GM12878 (cell line): ENCODE measurements around the gene SYNGAP1. TPM values are rescaled to one million over a fixed set of nuclear protein-coding genes. Genes with fewer than 3 reads are reported as not detected.
A peak's percentile ranks its signal among the peaks of the same experiment; 100 is the strongest.

Source experiments
- ATAC-seq: fragments of 200-7000 bp; cut with Tn5 transposase; 3 replicates; pipeline ENCODE4 v1.9.1; 2020; ENCODE audit warnings: mild to moderate bottlenecking, moderate library complexity
- BruUV-seq: library from RNA; stranded (reverse); fragments of 400-500 nt; replicated peaks from 2 replicates; lab custom pipeline; 2021; lab: Mats Ljungman, UMichigan
- CTCF ChIA-PET: fragments of 300-600 bp; sonication (Branson Sonifier 250); formaldehyde crosslinking; extraction: SDS; loops from one replicate; lab custom pipeline; 2021; ENCODE audit warnings: inconsistent platforms; lab: Yijun Ruan, JAX
- POLR2A ChIA-PET: fragments of 350-600 bp; formaldehyde crosslinking; extraction: SDS; loops from one replicate; lab custom pipeline; 2021; ENCODE audit warnings: inconsistent platforms; lab: Charles Lee
- RAD21 ChIA-PET: fragments of 300-600 bp; sonication (Branson Sonifier 250); formaldehyde crosslinking; loops from one replicate; lab custom pipeline; 2023; ENCODE audit warnings: antibody characterized with exemption; ENCODE audit not compliant: unreplicated experiment; lab: Charles Lee
- SMC1A ChIA-PET: fragments of 300-600 bp; sonication (Branson Sonifier 250); formaldehyde crosslinking; loops from one replicate; lab custom pipeline; 2023; ENCODE audit not compliant: unreplicated experiment, uncharacterized antibody; lab: Charles Lee
- DNase-seq: peaks from one replicate; pipeline ENCODE4 v3.0.0-alpha.2; 2011; ENCODE audit warnings: low read depth, low spot score
- FAIRE-seq: peaks from 3 replicates; lab custom pipeline; 2011; peaks lifted over from hg19 to GRCh38; lab: Jason Lieb, UNC
- H2AFZ ChIP-seq: 2 replicates; pipeline ENCODE4 v1.6.0; 2011; ENCODE audit warnings: low read depth, low read length, control low read depth; ENCODE audit not compliant: control insufficient read depth
- H3K27ac ChIP-seq: 2 replicates; pipeline ENCODE4 v1.5.1; 2011; ENCODE audit warnings: control low read depth; ENCODE audit not compliant: control insufficient read depth, insufficient read depth
- H3K27me3 ChIP-seq, 2 experiments: replicated peaks in 1 of 2; 2 replicates each; pipeline versions ENCODE4 v1.6.0 to v1.6.1; 2011; ENCODE audit warnings: low read length in 1 of 2; ENCODE audit not compliant: control insufficient read depth in 2 of 2, insufficient read depth in 2 of 2
- H3K36me3 ChIP-seq, 2 experiments: 2 replicates each; pipeline ENCODE4 v1.5.1; 2011; ENCODE audit warnings: low read length in 1 of 2; ENCODE audit not compliant: control insufficient read depth in 2 of 2, insufficient read depth in 2 of 2
- H3K4me1 ChIP-seq: 2 replicates; pipeline ENCODE4 v1.6.1; 2011; ENCODE audit warnings: mild to moderate bottlenecking, low read length, moderate library complexity, mixed read lengths; ENCODE audit not compliant: control insufficient read depth, insufficient read depth
- H3K4me2 ChIP-seq: 2 replicates; pipeline ENCODE4 v1.6.0; 2011; ENCODE audit warnings: control low read depth; ENCODE audit not compliant: control insufficient read depth, insufficient read depth
- H3K4me3 ChIP-seq: fragments of 200-600 bp; sonication (generic); 2 replicates; pipeline ENCODE4 v1.5.1; 2016
- H3K79me2 ChIP-seq: 2 replicates; pipeline ENCODE4 v1.6.0; 2011; ENCODE audit warnings: low read length; ENCODE audit not compliant: control insufficient read depth, insufficient read depth
- H3K9ac ChIP-seq: 2 replicates; pipeline ENCODE4 v1.8.0; 2011; ENCODE audit warnings: low read length, control low read depth, mixed read lengths; ENCODE audit not compliant: control insufficient read depth, insufficient read depth
- H3K9me3 ChIP-seq: replicated peaks from 3 replicates; pipeline ENCODE4 v1.5.1; 2011; ENCODE audit warnings: mild to moderate bottlenecking, low read length; ENCODE audit not compliant: control insufficient read depth, insufficient read depth
- H4K20me1 ChIP-seq: 2 replicates; pipeline ENCODE4 v1.6.0; 2011; ENCODE audit not compliant: control insufficient read depth, insufficient read depth
- BACH1 ChIP-seq: fragments of 450-650 bp; IDR thresholded peaks from 2 replicates; pipeline ENCODE4 v1.6.1; 2017; ENCODE audit warnings: mild to moderate bottlenecking, borderline replicate concordance
- FOXK2 ChIP-seq: fragments of 450-650 bp; IDR thresholded peaks from 2 replicates; pipeline ENCODE4 v1.6.1; 2017; ENCODE audit warnings: mild to moderate bottlenecking, moderate library complexity
- MTA3 ChIP-seq: IDR thresholded peaks from 2 replicates; pipeline ENCODE4 v1.6.1; 2012; ENCODE audit warnings: low read length, inconsistent platforms, borderline replicate concordance
- NBN ChIP-seq: fragments of 450-650 bp; IDR thresholded peaks from 2 replicates; pipeline ENCODE4 v1.6.1; 2016
- NFYA ChIP-seq: IDR thresholded peaks from 2 replicates; pipeline ENCODE4 v1.6.1; 2011; ENCODE audit warnings: low read depth, mild to moderate bottlenecking, low read length, improper control_type of control experiment, borderline replicate concordance
- NR2C1 ChIP-seq: fragments of 450-650 bp; IDR thresholded peaks from 2 replicates; pipeline ENCODE4 v1.6.1; 2017; ENCODE audit warnings: antibody characterized with exemption, mild to moderate bottlenecking, moderate library complexity
- RELA ChIP-seq: fragments of 450-650 bp; IDR thresholded peaks from 2 replicates; pipeline ENCODE4 v1.8.0; 2014; ENCODE audit warnings: borderline replicate concordance; ENCODE audit not compliant: partially characterized antibody
- SUPT20H ChIP-seq: IDR thresholded peaks from 2 replicates; pipeline ENCODE4 v1.6.1; 2011; ENCODE audit warnings: low read depth, mild to moderate bottlenecking, low read length, moderate library complexity, borderline replicate concordance; ENCODE audit not compliant: control insufficient read depth
- TAF1 ChIP-seq: IDR thresholded peaks from 2 replicates; pipeline ENCODE4 v1.6.1; 2011; ENCODE audit warnings: mild to moderate bottlenecking, low read depth, low read length, borderline replicate concordance
- WGBS: methylation state at CpG from one replicate; pipeline ENCODE4 v1.1.6; 2016; ENCODE audit warnings: low lambda C conversion rate; ENCODE audit not compliant: insufficient replicate concordance, insufficient coverage; ENCODE audit errors: missing lambda C conversion rate; 5-methylcytosine and 5-hydroxymethylcytosine counted together
- in situ Hi-C: fragments of 300-500 bp; cut with MboI; formaldehyde crosslinking; loops from 9 replicates; pipeline ENCODE4 v1.14.3; 2018; ENCODE audit warnings: mixed read lengths
- intact Hi-C: fragments of 100-400 bp; cut with micrococcal nuclease; formaldehyde crosslinking; loops from one replicate; pipeline ENCODE4 v1.14.2; 2022; ENCODE audit not compliant: unreplicated experiment
- polyA plus RNA-seq, 11 experiments: library from polyadenylated mRNA; depleted of rRNA in 4 of 11; unstranded in 6 of 11; stranded (reverse) in 5 of 11; fragments of >200 nt; fragmentation: Nextera tagmentation in 4 of 11; fragmentation: Illumina TruSeq in 1 of 11; extraction: Ambion mirVana in 4 of 11; extraction: Trizol in 1 of 11; gene quantifications; 1 replicate in 1 of 11; 2 replicates in 10 of 11; pipeline versions ENCODE4 v1.2.1 to v1.2.3, GENCODE V29; 2011 to 2016; ENCODE audit warnings: inconsistent platforms in 2 of 11, missing spikeins in 2 of 11, low read depth in 1 of 11
- total RNA-seq, 4 experiments: library from RNA; depleted of rRNA in 3 of 4; stranded (reverse); fragments of >200 nt in 3 of 4; fragmentation: Illumina TruSeq in 1 of 4; extraction: Trizol in 1 of 4; gene quantifications; 2 replicates each; pipeline versions ENCODE4 v1.2.1 to v1.2.3, GENCODE V29; 2013 to 2021
- TF ChIP-seq, protein P1 (sequence below): fragments of 450-650 bp; IDR thresholded peaks from 2 replicates; pipeline ENCODE4 v1.6.1; 2018; ENCODE audit warnings: mild to moderate bottlenecking, low read depth, moderate library complexity; ENCODE audit not compliant: partially characterized antibody
- TF ChIP-seq, protein P2 (sequence below): IDR thresholded peaks from 2 replicates; pipeline ENCODE4 v1.6.1; 2012; ENCODE audit warnings: low read depth, low read length, improper control_type of control experiment
- TF ChIP-seq, protein P3 (sequence below): fragments of 450-650 bp; formaldehyde crosslinking; IDR thresholded peaks from 2 replicates; pipeline ENCODE4 v1.5.0; 2022; ENCODE audit warnings: mild to moderate bottlenecking, missing genetic modification characterization
- TF ChIP-seq, protein P4 (sequence below): fragments of 450-650 bp; IDR thresholded peaks from 2 replicates; pipeline ENCODE4 v1.6.1; 2017; ENCODE audit warnings: mild to moderate bottlenecking

The SYNGAP1 gene
- total and polyA plus RNA-seq, 10 of the 15 experiments (the other 5 are each of a cell fraction or from before 2014, with no cell fraction given), result 0.05 to 9.2 (median 1.2) TPM

DNA sequence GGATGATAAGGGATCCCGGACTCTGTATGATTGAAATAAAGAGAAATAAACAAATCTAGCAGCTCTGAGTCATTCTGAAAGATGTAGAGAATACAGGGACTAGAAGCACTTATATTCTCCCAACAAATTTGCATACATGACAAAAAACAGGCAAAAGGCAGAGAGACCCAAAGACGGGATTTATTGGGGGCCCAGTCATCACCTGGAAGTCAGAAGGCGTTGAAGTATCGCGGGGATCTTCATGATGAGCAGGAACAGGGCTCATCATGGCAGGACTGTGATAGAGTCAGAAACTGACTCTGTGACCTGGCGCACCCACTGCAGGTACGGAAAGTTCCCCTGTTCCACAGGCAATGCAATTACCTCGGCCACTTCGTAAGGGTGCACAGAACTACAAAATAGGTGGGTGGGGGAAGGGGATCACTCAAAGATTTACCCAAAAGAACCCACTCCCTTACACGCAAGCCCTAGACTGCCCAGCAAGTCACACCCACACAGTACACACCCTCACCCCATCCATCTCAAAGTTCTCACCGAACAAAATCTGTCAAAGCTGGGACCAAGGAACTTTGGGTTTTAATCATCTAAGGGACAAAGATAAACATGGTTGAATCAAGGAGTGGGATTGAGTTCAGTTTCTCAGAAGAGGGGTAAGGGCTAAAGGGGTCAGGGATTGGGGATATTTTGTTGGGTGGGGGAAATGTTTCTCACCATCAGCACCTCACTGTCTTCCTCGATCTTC lies 3.3 kb upstream of the SYNGAP1 start:
- peak; percentile 4 for ATAC-seq
- TF ChIP-seq, protein P1, sequence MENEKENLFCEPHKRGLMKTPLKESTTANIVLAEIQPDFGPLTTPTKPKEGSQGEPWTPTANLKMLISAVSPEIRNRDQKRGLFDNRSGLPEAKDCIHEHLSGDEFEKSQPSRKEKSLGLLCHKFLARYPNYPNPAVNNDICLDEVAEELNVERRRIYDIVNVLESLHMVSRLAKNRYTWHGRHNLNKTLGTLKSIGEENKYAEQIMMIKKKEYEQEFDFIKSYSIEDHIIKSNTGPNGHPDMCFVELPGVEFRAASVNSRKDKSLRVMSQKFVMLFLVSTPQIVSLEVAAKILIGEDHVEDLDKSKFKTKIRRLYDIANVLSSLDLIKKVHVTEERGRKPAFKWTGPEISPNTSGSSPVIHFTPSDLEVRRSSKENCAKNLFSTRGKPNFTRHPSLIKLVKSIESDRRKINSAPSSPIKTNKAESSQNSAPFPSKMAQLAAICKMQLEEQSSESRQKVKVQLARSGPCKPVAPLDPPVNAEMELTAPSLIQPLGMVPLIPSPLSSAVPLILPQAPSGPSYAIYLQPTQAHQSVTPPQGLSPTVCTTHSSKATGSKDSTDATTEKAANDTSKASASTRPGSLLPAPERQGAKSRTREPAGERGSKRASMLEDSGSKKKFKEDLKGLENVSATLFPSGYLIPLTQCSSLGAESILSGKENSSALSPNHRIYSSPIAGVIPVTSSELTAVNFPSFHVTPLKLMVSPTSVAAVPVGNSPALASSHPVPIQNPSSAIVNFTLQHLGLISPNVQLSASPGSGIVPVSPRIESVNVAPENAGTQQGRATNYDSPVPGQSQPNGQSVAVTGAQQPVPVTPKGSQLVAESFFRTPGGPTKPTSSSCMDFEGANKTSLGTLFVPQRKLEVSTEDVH, result no peak
- TF ChIP-seq FOXK2 (no peak), NR2C1 (no peak), SUPT20H (no peak), NBN (no peak), NFYA (no peak), RELA (no peak), MTA3 (no peak), BACH1 (0 out of 2 replicates have a peak, but pooled peaks have one; percentile 27), TAF1 (no peak)
- TF ChIP-seq, protein P2, sequence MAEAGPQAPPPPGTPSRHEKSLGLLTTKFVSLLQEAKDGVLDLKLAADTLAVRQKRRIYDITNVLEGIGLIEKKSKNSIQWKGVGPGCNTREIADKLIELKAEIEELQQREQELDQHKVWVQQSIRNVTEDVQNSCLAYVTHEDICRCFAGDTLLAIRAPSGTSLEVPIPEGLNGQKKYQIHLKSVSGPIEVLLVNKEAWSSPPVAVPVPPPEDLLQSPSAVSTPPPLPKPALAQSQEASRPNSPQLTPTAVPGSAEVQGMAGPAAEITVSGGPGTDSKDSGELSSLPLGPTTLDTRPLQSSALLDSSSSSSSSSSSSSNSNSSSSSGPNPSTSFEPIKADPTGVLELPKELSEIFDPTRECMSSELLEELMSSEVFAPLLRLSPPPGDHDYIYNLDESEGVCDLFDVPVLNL, result no peak
- TF ChIP-seq, protein P3, sequence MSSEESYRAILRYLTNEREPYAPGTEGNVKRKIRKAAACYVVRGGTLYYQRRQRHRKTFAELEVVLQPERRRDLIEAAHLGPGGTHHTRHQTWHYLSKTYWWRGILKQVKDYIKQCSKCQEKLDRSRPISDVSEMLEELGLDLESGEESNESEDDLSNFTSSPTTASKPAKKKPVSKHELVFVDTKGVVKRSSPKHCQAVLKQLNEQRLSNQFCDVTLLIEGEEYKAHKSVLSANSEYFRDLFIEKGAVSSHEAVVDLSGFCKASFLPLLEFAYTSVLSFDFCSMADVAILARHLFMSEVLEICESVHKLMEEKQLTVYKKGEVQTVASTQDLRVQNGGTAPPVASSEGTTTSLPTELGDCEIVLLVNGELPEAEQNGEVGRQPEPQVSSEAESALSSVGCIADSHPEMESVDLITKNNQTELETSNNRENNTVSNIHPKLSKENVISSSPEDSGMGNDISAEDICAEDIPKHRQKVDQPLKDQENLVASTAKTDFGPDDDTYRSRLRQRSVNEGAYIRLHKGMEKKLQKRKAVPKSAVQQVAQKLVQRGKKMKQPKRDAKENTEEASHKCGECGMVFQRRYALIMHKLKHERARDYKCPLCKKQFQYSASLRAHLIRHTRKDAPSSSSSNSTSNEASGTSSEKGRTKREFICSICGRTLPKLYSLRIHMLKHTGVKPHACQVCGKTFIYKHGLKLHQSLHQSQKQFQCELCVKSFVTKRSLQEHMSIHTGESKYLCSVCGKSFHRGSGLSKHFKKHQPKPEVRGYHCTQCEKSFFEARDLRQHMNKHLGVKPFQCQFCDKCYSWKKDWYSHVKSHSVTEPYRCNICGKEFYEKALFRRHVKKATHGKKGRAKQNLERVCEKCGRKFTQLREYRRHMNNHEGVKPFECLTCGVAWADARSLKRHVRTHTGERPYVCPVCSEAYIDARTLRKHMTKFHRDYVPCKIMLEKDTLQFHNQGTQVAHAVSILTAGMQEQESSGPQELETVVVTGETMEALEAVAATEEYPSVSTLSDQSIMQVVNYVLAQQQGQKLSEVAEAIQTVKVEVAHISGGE (CRISPR knock-in tag), result no peak
- TF ChIP-seq, protein P4, sequence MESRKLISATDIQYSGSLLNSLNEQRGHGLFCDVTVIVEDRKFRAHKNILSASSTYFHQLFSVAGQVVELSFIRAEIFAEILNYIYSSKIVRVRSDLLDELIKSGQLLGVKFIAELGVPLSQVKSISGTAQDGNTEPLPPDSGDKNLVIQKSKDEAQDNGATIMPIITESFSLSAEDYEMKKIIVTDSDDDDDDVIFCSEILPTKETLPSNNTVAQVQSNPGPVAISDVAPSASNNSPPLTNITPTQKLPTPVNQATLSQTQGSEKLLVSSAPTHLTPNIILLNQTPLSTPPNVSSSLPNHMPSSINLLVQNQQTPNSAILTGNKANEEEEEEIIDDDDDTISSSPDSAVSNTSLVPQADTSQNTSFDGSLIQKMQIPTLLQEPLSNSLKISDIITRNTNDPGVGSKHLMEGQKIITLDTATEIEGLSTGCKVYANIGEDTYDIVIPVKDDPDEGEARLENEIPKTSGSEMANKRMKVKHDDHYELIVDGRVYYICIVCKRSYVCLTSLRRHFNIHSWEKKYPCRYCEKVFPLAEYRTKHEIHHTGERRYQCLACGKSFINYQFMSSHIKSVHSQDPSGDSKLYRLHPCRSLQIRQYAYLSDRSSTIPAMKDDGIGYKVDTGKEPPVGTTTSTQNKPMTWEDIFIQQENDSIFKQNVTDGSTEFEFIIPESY, result no peak

More for the DNA sequence above, 3.3 kb upstream of the SYNGAP1 start:
- ChIA-PET RAD21 (interaction anchor here (0.9 to 1.8 kb wide), 3 partner anchors 9 to 191 kb away, joined by 3 to 11 read pairs (median 6); partner anchors contain the start of gene BAK1), POLR2A (interaction anchor here (0.5 to 2.7 kb wide), 7 partner anchors 9 to 152 kb away, joined by 3 to 14 read pairs (median 3); no protein-coding TSS in a partner anchor), SMC1A (interaction anchor here (0.7 to 2.0 kb wide), 5 partner anchors 9 to 99 kb away, joined by 3 to 8 read pairs (median 3); no protein-coding TSS in a partner anchor), CTCF (interaction anchor here (1.3 to 5.3 kb wide), 5 partner anchors 9 to 117 kb away, joined by 3 to 25 read pairs (median 4); partner anchors contain the start of gene ZBTB9)
- in situ Hi-C loops, result no loop called here
- peak; percentile 90 for FAIRE-seq
- H3K4me1 ChIP-seq, result peaks cover 30% of the 10 kb centered on the region
- no peak for DNase-seq
- H4K20me1 ChIP-seq, result no peaks in the 10 kb centered on the region; the same call in 1 of the 2 replicates
- H3K79me2 ChIP-seq, result peaks cover 30% of the 10 kb centered on the region
- under 1% methylated on average over 12 of the region's 12 CpGs for WGBS
- intact Hi-C loops, result loop anchor here (5.0 kb wide), 1 partner anchor 99 kb away; the partner anchor contains the start of gene ZBTB22
- H3K27ac ChIP-seq, result peak overlapping the region; percentile 91
- H2AFZ ChIP-seq, result no peak overlapping the region
- no TSS peak for BruUV-seq
- H3K9ac ChIP-seq, result peak overlapping the region; percentile 91
- no peaks in the 10 kb centered on the region for H3K9me3 ChIP-seq
- H3K4me2 ChIP-seq, result peak overlapping the region; percentile 83
- no peaks in the 10 kb centered on the region; a peak in 1 of 4 replicates for H3K27me3 ChIP-seq
- H3K36me3 ChIP-seq, result peaks cover 0 to 4% of the 10 kb centered on the region in 2 experiments; a peak in 2 of 4 replicates
- H3K4me3 ChIP-seq, result peak overlapping the region; percentile 98
